LHCN-M2 (cell line): ENCODE measurements around the gene SURF4. TPM values are rescaled to one million over a fixed set of nuclear protein-coding genes. Genes with fewer than 3 reads are reported as not detected.
"Not testable (repeated sequence)": the region's sequence is repeated elsewhere in the genome, so short reads cannot be mapped to it uniquely, and the experiment has no call there.

Experiments
- DNase-seq: peaks from one replicate; pipeline ENCODE4 v3.0.0-alpha.2; 2012; ENCODE audit warnings: low read depth
- total RNA-seq: library from RNA; depleted of rRNA; stranded (reverse); fragments of >200 nt; gene quantifications from 2 replicates; pipeline ENCODE4 v1.2.3, GENCODE V29; 2014

SURF4 gene
- total RNA-seq, 1 experiment from 2014 or later = 465 TPM

- DNase-seq = no peak
These were observed 22.0 kb upstream of the SURF4 start for GRCh38 chr9:133397895-133398294.

GRCh38 chr9:133397370-133397769, 21.5 kb upstream of the SURF4 start:
- DNase-seq = no peak

GRCh38 chr9:133396952-133397351, 21.1 kb upstream of the SURF4 start:
- DNase-seq = no peak

GRCh38 chr9:133394687-133395271, 18.9 kb upstream of the SURF4 start:
- DNase-seq = no peak

- no peak for DNase-seq
These were observed 17.5 kb upstream of the SURF4 start for GRCh38 chr9:133393399-133393798.

GRCh38 chr9:133392308-133392707, 16.4 kb upstream of the SURF4 start:
- DNase-seq = not testable (repeated sequence)

GRCh38 chr9:133391449-133391848, 15.6 kb upstream of the SURF4 start:
- not testable (repeated sequence) for DNase-seq

- DNase-seq = no peak
These were observed 14.9 kb upstream of the SURF4 start for GRCh38 chr9:133390713-133391112.

GRCh38 chr9:133389562-133389961, 13.7 kb upstream of the SURF4 start:
- DNase-seq = no peak

GRCh38 chr9:133389025-133389557, 13.2 kb upstream of the SURF4 start:
- DNase-seq = no peak

- DNase-seq = no peak
These were observed 11.8 kb upstream of the SURF4 start for GRCh38 chr9:133387680-133388079.

- no peak for DNase-seq
These were observed 10.5 kb upstream of the SURF4 start for GRCh38 chr9:133386338-133386737.

GRCh38 chr9:133385452-133385851, 9.6 kb upstream of the SURF4 start:
- no peak for DNase-seq

GRCh38 chr9:133384736-133385321, 9.0 kb upstream of the SURF4 start:
- no peak for DNase-seq

- DNase-seq = no peak
These were observed 7.6 kb upstream of the SURF4 start for GRCh38 chr9:133383438-133383837.

GRCh38 chr9:133382507-133383141, 6.8 kb upstream of the SURF4 start:
- no peak for DNase-seq

- no peak for DNase-seq
These were observed 4.9 kb upstream of the SURF4 start for GRCh38 chr9:133380734-133381133.

GRCh38 chr9:133379153-133380086, 3.6 kb upstream of the SURF4 start:
- no peak for DNase-seq

- no peak for DNase-seq
These were observed 2.6 kb upstream of the SURF4 start for GRCh38 chr9:133378408-133378962.

GRCh38 chr9:133377721-133378216, 1.9 kb upstream of the SURF4 start:
- peak; percentile 55 for DNase-seq

GRCh38 chr9:133377280-133377679, 1.4 kb upstream of the SURF4 start:
- DNase-seq = not testable (repeated sequence)
